ENCODE measurements around the gene MICB.
"Not testable (repeated sequence)": the region's sequence is repeated elsewhere in the genome, so short reads cannot be mapped to it uniquely, and the experiment has no call there.

Gene MICB

GRCh38 chr6:31474871-31475286, 23.1 kb upstream of the MICB start:
- no peak for DNase-seq

- no peak for DNase-seq
These were observed 21.3 kb upstream of the MICB start for GRCh38 chr6:31476515-31477139.

- DNase-seq: no peak
These were observed 20.4 kb upstream of the MICB start for GRCh38 chr6:31477521-31477920.

GRCh38 chr6:31478186-31478950, 19.6 kb upstream of the MICB start:
- no peak for DNase-seq

GRCh38 chr6:31479151-31479932, 18.6 kb upstream of the MICB start:
- no peak for DNase-seq

- DNase-seq: no peak
These were observed 17.9 kb upstream of the MICB start for GRCh38 chr6:31479933-31480535.

GRCh38 chr6:31480574-31480973, 17.4 kb upstream of the MICB start:
- DNase-seq: no peak

- DNase-seq: no peak
These were observed 14.6 kb upstream of the MICB start for GRCh38 chr6:31483392-31483791.

- DNase-seq: peak; percentile 60
These were observed 12.9 kb upstream of the MICB start for GRCh38 chr6:31485055-31485454.

- not testable (repeated sequence) for DNase-seq
These were observed 11.7 kb upstream of the MICB start for GRCh38 chr6:31486065-31486837.

GRCh38 chr6:31487674-31488073, 10.3 kb upstream of the MICB start:
- DNase-seq: not testable (repeated sequence)

GRCh38 chr6:31489086-31489485, 8.9 kb upstream of the MICB start:
- no peak for DNase-seq

GRCh38 chr6:31490115-31490873, 7.7 kb upstream of the MICB start:
- DNase-seq: no peak

- DNase-seq: not testable (repeated sequence)
These were observed 4.4 kb upstream of the MICB start for GRCh38 chr6:31493550-31493874.

GRCh38 chr6:31493875-31494694, 3.9 kb upstream of the MICB start:
- DNase-seq: peak; percentile 73

GRCh38 chr6:31495580-31495979, 2.4 kb upstream of the MICB start:
- DNase-seq: peak; percentile 79

- DNase-seq: not testable (repeated sequence)
These were observed 1.1 kb upstream of the MICB start for GRCh38 chr6:31496826-31497225.

- no peak for DNase-seq
These were observed 803 bp downstream of the MICB start for GRCh38 chr6:31498748-31499147.

- not testable (repeated sequence) for DNase-seq
These were observed 1.7 kb downstream of the MICB start for GRCh38 chr6:31499648-31500047.

- no peak for DNase-seq
These were observed 4.6 kb downstream of the MICB start for GRCh38 chr6:31502586-31502985.

- DNase-seq: not testable (repeated sequence)
These were observed 11.1 kb downstream of the MICB start for GRCh38 chr6:31509036-31509435.

Measured in fibroblast of skin of scalp (primary cell).